Measurements from ENCODE around the gene RNF224. TPM values are rescaled to one million over a fixed set of nuclear protein-coding genes. Genes with fewer than 3 reads are reported as not detected.

Gene RNF224
- total and polyA plus RNA-seq, 2 experiments from 2014 or later = 0.63 TPM; not detected in 1

- TF ChIP-seq CREB1 (CRISPR knock-in tag; IDR thresholded peaks at IDR 0.05; ENCODE audit: low read depth) = no peak
- no peak for TF ChIP-seq STAT1 (IDR thresholded peaks at IDR 0.05; ENCODE audit: unreplicated experiment)
- TF ChIP-seq EZH2phosphoT487 (IDR thresholded peaks at IDR 0.05; ENCODE audit: unreplicated experiment) = no peak
- TF ChIP-seq NANOG (IDR thresholded peaks at IDR 0.05; ENCODE audit: borderline replicate concordance) = no peak
These were observed 13.1 kb downstream of the RNF224 start (continued) for GRCh38 chr9:137240318-137240840.

GRCh38 chr9:137240841-137241489, 13.7 kb downstream of the RNF224 start, which contains the start of gene TUBB4B:
TUBB4B (plus strand) TSS chr9:137241287; CDS start chr9:137241361, 74 bp downstream.
- no peaks in the 10 kb centered on the region for H3K36me3 ChIP-seq (ENCODE audit: insufficient read depth)
- H3K4me2 ChIP-seq = peak within 1 kb of the TSS; percentile 99
- H3K27ac ChIP-seq (ENCODE audit: low read depth) = peak within 1 kb of the TSS; percentile 66; the same call in 1 of the 2 replicates
- ATAC-seq = peak; percentile 68
- peak within 1 kb of the TSS; percentile 89 for H3K4me3 ChIP-seq
- H3K27me3 Mint-ChIP-seq (ENCODE audit: insufficient read depth, low read depth, poor library complexity) = peaks cover 28% of the 10 kb centered on the region
- H3K27me3 ChIP-seq (ENCODE audit: insufficient read depth) = no peaks in the 10 kb centered on the region
- peaks cover 16% of the 10 kb centered on the region for H4K20me1 ChIP-seq (replicated peaks; ENCODE audit: insufficient read depth)
- peaks cover 29% of the 10 kb centered on the region for H3K79me2 ChIP-seq (replicated peaks; ENCODE audit: insufficient read depth)
- H3K4me1 ChIP-seq (ENCODE audit: insufficient read depth) = peaks cover 27% of the 10 kb centered on the region; the same call in 1 of the 2 replicates
- H3K9me3 Mint-ChIP-seq = no peaks in the 10 kb centered on the region
- H3K36me3 Mint-ChIP-seq (ENCODE audit: low read depth) = peaks cover 31% of the 10 kb centered on the region
- peaks cover 39% of the 10 kb centered on the region for H3K4me1 Mint-ChIP-seq
- H3F3A ChIP-seq (replicated peaks; ENCODE audit: low read depth) = 0 out of 2 replicates have a peak, but pooled peaks cover 29% of the 10 kb centered on the region
- no peaks in the 10 kb centered on the region for H3K9me2 ChIP-seq (ENCODE audit: insufficient read depth)
- peak within 1 kb of the TSS; percentile 86 for H3K4me3 Mint-ChIP-seq
- TF ChIP-seq CTCF (conservative IDR thresholded peaks at IDR 0.05; ENCODE audit: low read depth in 2 of 2) = no peak
- TF ChIP-seq EZH2 (IDR thresholded peaks at IDR 0.05; ENCODE audit: low read depth, unreplicated experiment) = no peak
- TF ChIP-seq ETS1 (IDR thresholded peaks at IDR 0.05) = peak; percentile 44; the same call in 1 of the 2 replicates
- TF ChIP-seq, protein P1, sequence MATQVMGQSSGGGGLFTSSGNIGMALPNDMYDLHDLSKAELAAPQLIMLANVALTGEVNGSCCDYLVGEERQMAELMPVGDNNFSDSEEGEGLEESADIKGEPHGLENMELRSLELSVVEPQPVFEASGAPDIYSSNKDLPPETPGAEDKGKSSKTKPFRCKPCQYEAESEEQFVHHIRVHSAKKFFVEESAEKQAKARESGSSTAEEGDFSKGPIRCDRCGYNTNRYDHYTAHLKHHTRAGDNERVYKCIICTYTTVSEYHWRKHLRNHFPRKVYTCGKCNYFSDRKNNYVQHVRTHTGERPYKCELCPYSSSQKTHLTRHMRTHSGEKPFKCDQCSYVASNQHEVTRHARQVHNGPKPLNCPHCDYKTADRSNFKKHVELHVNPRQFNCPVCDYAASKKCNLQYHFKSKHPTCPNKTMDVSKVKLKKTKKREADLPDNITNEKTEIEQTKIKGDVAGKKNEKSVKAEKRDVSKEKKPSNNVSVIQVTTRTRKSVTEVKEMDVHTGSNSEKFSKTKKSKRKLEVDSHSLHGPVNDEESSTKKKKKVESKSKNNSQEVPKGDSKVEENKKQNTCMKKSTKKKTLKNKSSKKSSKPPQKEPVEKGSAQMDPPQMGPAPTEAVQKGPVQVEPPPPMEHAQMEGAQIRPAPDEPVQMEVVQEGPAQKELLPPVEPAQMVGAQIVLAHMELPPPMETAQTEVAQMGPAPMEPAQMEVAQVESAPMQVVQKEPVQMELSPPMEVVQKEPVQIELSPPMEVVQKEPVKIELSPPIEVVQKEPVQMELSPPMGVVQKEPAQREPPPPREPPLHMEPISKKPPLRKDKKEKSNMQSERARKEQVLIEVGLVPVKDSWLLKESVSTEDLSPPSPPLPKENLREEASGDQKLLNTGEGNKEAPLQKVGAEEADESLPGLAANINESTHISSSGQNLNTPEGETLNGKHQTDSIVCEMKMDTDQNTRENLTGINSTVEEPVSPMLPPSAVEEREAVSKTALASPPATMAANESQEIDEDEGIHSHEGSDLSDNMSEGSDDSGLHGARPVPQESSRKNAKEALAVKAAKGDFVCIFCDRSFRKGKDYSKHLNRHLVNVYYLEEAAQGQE (IDR thresholded peaks at IDR 0.05; ENCODE audit: unreplicated experiment) = no peak
- peak; percentile 100 for TF ChIP-seq POLR2AphosphoS5 (IDR thresholded peaks at IDR 0.05; ENCODE audit: low read depth)
- no peak for TF ChIP-seq STAT1 (IDR thresholded peaks at IDR 0.05; ENCODE audit: unreplicated experiment)
- no peak for TF ChIP-seq ZNF462 (CRISPR knock-in tag; IDR thresholded peaks at IDR 0.05)
- no peak for TF ChIP-seq EZH2phosphoT487 (IDR thresholded peaks at IDR 0.05; ENCODE audit: unreplicated experiment)
- no peak for TF ChIP-seq ZNF114 (CRISPR knock-in tag; IDR thresholded peaks at IDR 0.05)
- TF ChIP-seq CREB1 (CRISPR knock-in tag; IDR thresholded peaks at IDR 0.05; ENCODE audit: low read depth) = peak; percentile 9; the same call in 1 of the 2 replicates
- H2AFZ ChIP-seq = peak within 1 kb of the TSS; percentile 47
- peak; percentile 99 for DNase-seq (ENCODE audit: low spot score)
- H3K27ac Mint-ChIP-seq = peak within 1 kb of the TSS; percentile 89
